Right lobe of liver (tissue), 6 donors: ENCODE data around the gene TFCP2L1. TPM values are rescaled to one million over a fixed set of nuclear protein-coding genes. Genes with fewer than 3 reads are reported as not detected.
A peak's percentile ranks its signal among the peaks of the same experiment; 100 is the strongest.

ENCODE experiments used
- ATAC-seq, 4 donors: fragments of 200-7000 bp; cut with Tn5 transposase; one replicate each; pipeline ENCODE4 v1.9.1; 2020; ENCODE audit warnings: mild to moderate bottlenecking in 4 of 4, moderate library complexity in 4 of 4
- DNase-seq, 3 donors: peaks; one replicate each; pipeline ENCODE4 v3.0.0-alpha.2; 2020
- H3K27ac ChIP-seq, 3 donors: fragments of 200-600 bp; one replicate each; pipeline ENCODE4 v1.8.0; 2022
- H3K27me3 ChIP-seq, 2 donors: fragments of 200-600 bp; one replicate each; pipeline ENCODE4 v1.8.0; 2022
- H3K36me3 ChIP-seq, 4 donors: fragments of 200-600 bp; sonication (generic) in 1 of 4; one replicate each; pipeline versions ENCODE4 v1.5.1 to v1.8.0; 2017 to 2022; ENCODE audit warnings: control low read depth in 1 of 4
- H3K4me1 ChIP-seq, 4 donors: fragments of 200-600 bp; sonication (generic) in 1 of 4; one replicate each; pipeline versions ENCODE4 v1.5.1 to v1.8.0; 2017 to 2022; ENCODE audit warnings: control low read depth in 1 of 4
- H3K4me3 ChIP-seq, 3 donors: fragments of 200-600 bp; one replicate each; pipeline ENCODE4 v1.8.0; 2022
- H3K9me3 ChIP-seq, 4 donors: fragments of 200-600 bp; sonication (generic) in 1 of 4; one replicate each; pipeline versions ENCODE4 v1.5.1 to v1.8.0; 2017 to 2022; ENCODE audit warnings: control low read depth in 1 of 4
- CTCF ChIP-seq, 4 donors: fragments of 200-600 bp in 3 of 4; fragments of 450-650 bp in 1 of 4; IDR thresholded peaks; one replicate each; pipeline versions ENCODE4 v1.5.1 to v1.8.0; 2016 to 2022; ENCODE audit warnings: antibody characterized with exemption in 4 of 4, mild to moderate bottlenecking in 2 of 4
- POLR2A ChIP-seq: fragments of 450-650 bp; IDR thresholded peaks from one replicate; pipeline ENCODE4 v1.6.1; 2017; ENCODE audit warnings: antibody characterized with exemption, mild to moderate bottlenecking
- WGBS: methylation state at CpG from one replicate; pipeline ENCODE4 v1.1.6; 2018; ENCODE audit warnings: low coverage, low lambda C conversion rate; ENCODE audit not compliant: insufficient coverage; ENCODE audit errors: missing lambda C conversion rate; 5-methylcytosine and 5-hydroxymethylcytosine counted together
- intact Hi-C, 2 donors: fragments of 100-400 bp; cut with DNase I; formaldehyde crosslinking; loops; one replicate each; pipeline versions ENCODE4 v1.11.2 to v1.14.1; 2022
- total RNA-seq, 6 experiments: library from RNA; depleted of rRNA in 2 of 6; stranded (reverse); fragments of >200 nt in 2 of 6; fragmentation: NEBNext Ultra II Directional in 3 of 6; extraction: Animal tissue kit (Norgen Biotek cat#: 25700) in 3 of 6; gene quantifications; one replicate each; pipeline versions ENCODE4 v1.1.0 to v1.2.4, GENCODE V29; 2016 to 2023
- donor health status: DM: no; HTN: yes; CAD: no.
- donor health status: DM: no; HTN: no; CAD: no.
- donor health status: DM: no; HTN: no; CAD: no.
- donor health status: DM: no; HTN: yes; CAD: no.
- donor health status: DM: no; HTN: yes; CAD: no.

Gene TFCP2L1
- total RNA-seq, 6 experiments from 2014 or later = 0.26 to 1.7 (median 0.34) TPM

GRCh38 chr2:121297217-121297830, 12.3 kb upstream of the TFCP2L1 start:
- ATAC-seq = peak; percentile 63 to 85 (median 84)
- intact Hi-C loops = no loop called here
- no peaks in the 10 kb centered on the region for H3K36me3 ChIP-seq
- WGBS = 42% methylated on average over 9 of the region's 9 CpGs
- no peak overlapping the region for H3K4me3 ChIP-seq
- no peaks in the 10 kb centered on the region for H3K9me3 ChIP-seq
- DNase-seq = peak in 2 of 3 donors; percentile 33 to 34
- peak; percentile 38 to 59 (median 56) for TF ChIP-seq CTCF (IDR thresholded peaks at IDR 0.05)
- TF ChIP-seq POLR2A = no peak
- H3K27me3 ChIP-seq = no peaks in the 10 kb centered on the region
- no peaks in the 10 kb centered on the region for H3K4me1 ChIP-seq
- no peak overlapping the region for H3K27ac ChIP-seq

GRCh38 chr2:121295911-121296650, 11.1 kb upstream of the TFCP2L1 start:
- no peaks in the 10 kb centered on the region for H3K27me3 ChIP-seq
- H3K27ac ChIP-seq = no peak overlapping the region
- intact Hi-C loops = no loop called here
- peak in 1 of 3 donors; percentile 32 for DNase-seq
- H3K36me3 ChIP-seq = no peaks in the 10 kb centered on the region
- peak in 1 of 4 donors; percentile 18 for ATAC-seq
- H3K9me3 ChIP-seq = no peaks in the 10 kb centered on the region
- H3K4me3 ChIP-seq = no peak overlapping the region
- TF ChIP-seq CTCF (IDR thresholded peaks at IDR 0.05) (no peak), POLR2A (no peak)
- 100% methylated on average over 1 of the region's 7 CpGs for WGBS
- H3K4me1 ChIP-seq = no peaks in the 10 kb centered on the region

GRCh38 chr2:121294881-121295840, 10.2 kb upstream of the TFCP2L1 start:
- no peaks in the 10 kb centered on the region for H3K9me3 ChIP-seq
- WGBS = 50% methylated on average over 1 of the region's 9 CpGs
- no peaks in the 10 kb centered on the region for H3K27me3 ChIP-seq
- no peaks in the 10 kb centered on the region for H3K36me3 ChIP-seq
- DNase-seq (no peak), ATAC-seq (peak in 3 of 4 donors; percentile 19 to 32 (median 28))
- TF ChIP-seq POLR2A (no peak), CTCF (IDR thresholded peaks at IDR 0.05) (peak in 2 of 4 donors; percentile 15)
- no peaks in the 10 kb centered on the region for H3K4me1 ChIP-seq
- H3K27ac ChIP-seq = no peak overlapping the region
- H3K4me3 ChIP-seq = no peak overlapping the region
- intact Hi-C loops = no loop called here

GRCh38 chr2:121293450-121294325, 8.7 kb upstream of the TFCP2L1 start:
- no peak overlapping the region for H3K4me3 ChIP-seq
- DNase-seq = peak in 1 of 3 donors; percentile 44
- H3K27me3 ChIP-seq = no peaks in the 10 kb centered on the region
- no peaks in the 10 kb centered on the region for H3K9me3 ChIP-seq
- H3K27ac ChIP-seq = no peak overlapping the region
- no peaks in the 10 kb centered on the region for H3K4me1 ChIP-seq
- intact Hi-C loops = no loop called here
- peak; percentile 55 to 68 (median 57) for ATAC-seq
- no peak for TF ChIP-seq CTCF (IDR thresholded peaks at IDR 0.05)
- TF ChIP-seq POLR2A = no peak
- WGBS = 39% methylated on average over 7 of the region's 14 CpGs
- H3K36me3 ChIP-seq = no peaks in the 10 kb centered on the region
